Measurements from ENCODE around the gene STKLD1. TPM values are rescaled to one million over a fixed set of nuclear protein-coding genes. Genes with fewer than 3 reads are reported as not detected.

The STKLD1 gene
- total RNA-seq, 1 experiment from 2014 or later: 3.4 TPM

GRCh38 chr9:133454325-133454724 is 78.2 kb downstream of the STKLD1 start:
- intact Hi-C loops (cut with micrococcal nuclease; ENCODE audit: unreplicated experiment): no loop called here
- no peak overlapping the region for H3K27ac Mint-ChIP-seq (ENCODE audit: unreplicated experiment)
- Histone ChIP-seq H3K9me3 (no peaks in the 10 kb centered on the region), H3K4me1 (no peaks in the 10 kb centered on the region), H3K4me3 (ENCODE audit: low read depth, low read length) (no peak overlapping the region), H3K36me3 (ENCODE audit: control insufficient read depth, insufficient read depth, low read length) (no peaks in the 10 kb centered on the region), H3K27me3 (replicated peaks; ENCODE audit: control insufficient read depth, insufficient read depth, low read length) (no peaks in the 10 kb centered on the region)
- no peaks in the 10 kb centered on the region for H3K27me3 Mint-ChIP-seq (ENCODE audit: insufficient read depth, unreplicated experiment)
- BruUV-seq (replicated peaks): no TSS peak
- POLR2A ChIA-PET: interaction anchor here (0.6 kb wide), 1 partner anchor 107 kb away, joined by 3 read pairs; the partner anchor contains the start of gene MED22
- H3K4me3 Mint-ChIP-seq (ENCODE audit: unreplicated experiment): no peak overlapping the region
- H3K36me3 Mint-ChIP-seq (ENCODE audit: insufficient read depth, unreplicated experiment): no peaks in the 10 kb centered on the region
- CTCF ChIA-PET: no interaction called here
- no peak for DNase-seq
- TF ChIP-seq, protein P1, sequence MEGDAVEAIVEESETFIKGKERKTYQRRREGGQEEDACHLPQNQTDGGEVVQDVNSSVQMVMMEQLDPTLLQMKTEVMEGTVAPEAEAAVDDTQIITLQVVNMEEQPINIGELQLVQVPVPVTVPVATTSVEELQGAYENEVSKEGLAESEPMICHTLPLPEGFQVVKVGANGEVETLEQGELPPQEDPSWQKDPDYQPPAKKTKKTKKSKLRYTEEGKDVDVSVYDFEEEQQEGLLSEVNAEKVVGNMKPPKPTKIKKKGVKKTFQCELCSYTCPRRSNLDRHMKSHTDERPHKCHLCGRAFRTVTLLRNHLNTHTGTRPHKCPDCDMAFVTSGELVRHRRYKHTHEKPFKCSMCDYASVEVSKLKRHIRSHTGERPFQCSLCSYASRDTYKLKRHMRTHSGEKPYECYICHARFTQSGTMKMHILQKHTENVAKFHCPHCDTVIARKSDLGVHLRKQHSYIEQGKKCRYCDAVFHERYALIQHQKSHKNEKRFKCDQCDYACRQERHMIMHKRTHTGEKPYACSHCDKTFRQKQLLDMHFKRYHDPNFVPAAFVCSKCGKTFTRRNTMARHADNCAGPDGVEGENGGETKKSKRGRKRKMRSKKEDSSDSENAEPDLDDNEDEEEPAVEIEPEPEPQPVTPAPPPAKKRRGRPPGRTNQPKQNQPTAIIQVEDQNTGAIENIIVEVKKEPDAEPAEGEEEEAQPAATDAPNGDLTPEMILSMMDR (IDR thresholded peaks at IDR 0.05; ENCODE audit: insufficient read depth in 1 of 2, low read depth in 1 of 2, low read length in 1 of 2, severe bottlenecking in 1 of 2, unreplicated experiment in 1 of 2): no peak
- no peaks in the 10 kb centered on the region for H3K4me1 Mint-ChIP-seq (ENCODE audit: low read depth, unreplicated experiment)
- H3K9me3 Mint-ChIP-seq (ENCODE audit: unreplicated experiment): no peaks in the 10 kb centered on the region

DNA sequence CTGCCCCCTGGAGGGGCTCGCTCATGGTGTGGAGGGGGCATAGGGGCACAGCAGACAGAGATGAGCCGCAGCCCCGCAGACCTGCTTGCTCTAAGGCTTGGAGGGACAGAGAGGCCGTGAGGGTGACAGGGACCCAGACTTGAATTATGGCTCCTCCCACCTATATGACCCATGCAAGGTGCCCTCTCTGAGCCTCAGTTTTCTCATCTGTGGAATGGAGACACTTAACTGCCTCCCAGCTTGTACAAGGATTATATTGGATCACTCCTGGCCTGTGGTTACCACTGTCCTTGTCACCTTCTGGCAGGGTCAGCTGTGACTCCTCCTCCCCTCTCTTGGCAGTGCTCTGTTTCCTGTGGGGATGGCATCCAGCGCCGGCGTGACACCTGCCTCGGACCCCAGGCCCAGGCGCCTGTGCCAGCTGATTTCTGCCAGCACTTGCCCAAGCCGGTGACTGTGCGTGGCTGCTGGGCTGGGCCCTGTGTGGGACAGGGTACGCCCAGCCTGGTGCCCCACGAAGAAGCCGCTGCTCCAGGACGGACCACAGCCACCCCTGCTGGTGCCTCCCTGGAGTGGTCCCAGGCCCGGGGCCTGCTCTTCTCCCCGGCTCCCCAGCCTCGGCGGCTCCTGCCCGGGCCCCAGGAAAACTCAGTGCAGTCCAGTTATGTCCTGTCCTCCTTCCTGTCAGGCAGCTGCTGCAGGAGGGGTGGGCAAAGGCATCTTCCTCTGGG is 78.9 kb downstream of the STKLD1 start:
- Histone ChIP-seq H3K9me3 (no peaks in the 10 kb centered on the region), H3K4me3 (ENCODE audit: low read depth, low read length) (no peak overlapping the region), H3K27me3 (replicated peaks; ENCODE audit: control insufficient read depth, insufficient read depth, low read length) (no peaks in the 10 kb centered on the region), H3K36me3 (ENCODE audit: control insufficient read depth, insufficient read depth, low read length) (no peaks in the 10 kb centered on the region), H3K4me1 (no peaks in the 10 kb centered on the region)
- intact Hi-C loops (cut with micrococcal nuclease; ENCODE audit: unreplicated experiment): loop anchor here (5.0 kb wide), 1 partner anchor 38 kb away; the partner anchor contains the start of gene REXO4
- Mint-ChIP-seq H3K9me3 (ENCODE audit: unreplicated experiment) (no peaks in the 10 kb centered on the region), H3K27ac (ENCODE audit: unreplicated experiment) (no peak overlapping the region), H3K27me3 (ENCODE audit: insufficient read depth, unreplicated experiment) (no peaks in the 10 kb centered on the region), H3K4me3 (ENCODE audit: unreplicated experiment) (no peak overlapping the region), H3K4me1 (ENCODE audit: low read depth, unreplicated experiment) (no peaks in the 10 kb centered on the region), H3K36me3 (ENCODE audit: insufficient read depth, unreplicated experiment) (peaks cover 6% of the 10 kb centered on the region)
- POLR2A ChIA-PET: no interaction called here
- TF ChIP-seq, protein P1 (IDR thresholded peaks at IDR 0.05; ENCODE audit: insufficient read depth in 1 of 2, low read depth in 1 of 2, low read length in 1 of 2, severe bottlenecking in 1 of 2, unreplicated experiment in 1 of 2): no peak
- CTCF ChIA-PET: no interaction called here
- no TSS peak for BruUV-seq (replicated peaks)
- DNase-seq: no peak

Other genes starting within 250 kb of the STKLD1 start
- 0.14 and 0.16 TPM in 2 replicates for gene GBGT1, start 212.5 kb upstream of the STKLD1 start, total RNA-seq (2022)
- gene OBP2B, start 167.1 kb upstream of the STKLD1 start, total RNA-seq (2022): not detected in 2 replicates
- not detected in 2 replicates for gene ABO, start 101.2 kb upstream of the STKLD1 start, total RNA-seq (2022)
- gene SURF6, start 40.2 kb upstream of the STKLD1 start, total RNA-seq (2022): 31.6 and 32.4 TPM in 2 replicates
- gene MED22, start 28.2 kb upstream of the STKLD1 start, total RNA-seq (2022): 60.1 and 65.6 TPM in 2 replicates
- gene RPL7A, start 28.1 kb upstream of the STKLD1 start, total RNA-seq (2022): 1,995 and 2,182 TPM in 2 replicates
- gene SURF1, start 19.9 kb upstream of the STKLD1 start, total RNA-seq (2022): 54.9 and 57.5 TPM in 2 replicates
- gene SURF2, start 19.8 kb upstream of the STKLD1 start, total RNA-seq (2022): 32.3 and 34.4 TPM in 2 replicates
- 239 and 253 TPM in 2 replicates for gene SURF4, start 306 bp upstream of the STKLD1 start, total RNA-seq (2022)
- gene REXO4, start 41.6 kb downstream of the STKLD1 start, total RNA-seq (2022): 43.6 and 44.1 TPM in 2 replicates
- gene ADAMTS13, start 46.0 kb downstream of the STKLD1 start, total RNA-seq (2022): 5.3 and 6.2 TPM in 2 replicates
- 26.0 and 27.0 TPM in 2 replicates for gene CACFD1, start 83.6 kb downstream of the STKLD1 start, total RNA-seq (2022)
- 7.1 and 8.4 TPM in 2 replicates for gene SLC2A6, start 102.7 kb downstream of the STKLD1 start, total RNA-seq (2022)
- gene MYMK, start 148.6 kb downstream of the STKLD1 start, total RNA-seq (2022): not detected in 2 replicates
- 0.46 and 0.68 TPM in 2 replicates for gene ADAMTSL2, start 158.3 kb downstream of the STKLD1 start, total RNA-seq (2022)
- not detected in 2 replicates for gene FAM163B, start 233.0 kb downstream of the STKLD1 start, total RNA-seq (2022)